A673 (cell line): ENCODE data around the gene C19orf38. TPM values are rescaled to one million over a fixed set of nuclear protein-coding genes. Genes with fewer than 3 reads are reported as not detected.
A peak's percentile ranks its signal among the peaks of the same experiment; 100 is the strongest.

Source experiments
- BruUV-seq: library from RNA; stranded (reverse); fragments of 400-500 nt; replicated peaks from 2 replicates; lab custom pipeline; 2021; lab: Mats Ljungman, UMichigan
- CTCF ChIA-PET: fragments of 300-600 bp; sonication (Branson Sonifier 250); formaldehyde crosslinking; loops from one replicate; lab custom pipeline; 2022; ENCODE audit warnings: antibody characterized with exemption; lab: Charles Lee
- POLR2A ChIA-PET: fragments of 300-600 bp; sonication (Branson Sonifier 250); formaldehyde crosslinking; loops from one replicate; lab custom pipeline; 2022; ENCODE audit warnings: antibody characterized with exemption; ENCODE audit not compliant: low non-redundant PET; lab: Charles Lee
- DNase-seq: peaks from one replicate; pipeline ENCODE4 v3.0.0-alpha.2; 2015; ENCODE audit warnings: low spot score
- H3K27ac ChIP-seq: fragments of 200-600 bp; sonication (generic); 2 replicates; pipeline ENCODE4 v1.5.1; 2016; ENCODE audit warnings: mixed run types, low read depth, mild to moderate bottlenecking, mixed read lengths, antibody characterized with exemption, low read length; ENCODE audit not compliant: poor library complexity, severe bottlenecking
- H3K27me3 ChIP-seq: fragments of 200-600 bp; sonication (generic); replicated peaks from 2 replicates; pipeline ENCODE4 v1.6.1; 2017; ENCODE audit warnings: mixed run types, low read depth, mild to moderate bottlenecking, mixed read lengths, antibody characterized with exemption, low read length; ENCODE audit not compliant: insufficient read depth, poor library complexity
- H3K36me3 ChIP-seq: fragments of 200-600 bp; sonication (generic); 2 replicates; pipeline ENCODE4 v1.6.1; 2016; ENCODE audit warnings: mixed run types, mild to moderate bottlenecking, mixed read lengths, antibody characterized with exemption, low read length; ENCODE audit not compliant: insufficient read depth, poor library complexity, severe bottlenecking
- H3K4me1 ChIP-seq: fragments of 200-600 bp; sonication (generic); 2 replicates; pipeline ENCODE4 v1.6.1; 2017; ENCODE audit warnings: mixed run types, mild to moderate bottlenecking, mixed read lengths, antibody characterized with exemption, low read length; ENCODE audit not compliant: insufficient read depth, poor library complexity, severe bottlenecking
- H3K4me3 ChIP-seq: fragments of 200-600 bp; sonication (generic); 2 replicates; pipeline ENCODE4 v1.5.1; 2016; ENCODE audit warnings: low read depth, mixed run types, mild to moderate bottlenecking, mixed read lengths, low read length; ENCODE audit not compliant: poor library complexity, severe bottlenecking
- H3K9me3 ChIP-seq: fragments of 200-600 bp; sonication (generic); 2 replicates; pipeline ENCODE4 v1.6.1; 2016; ENCODE audit warnings: mixed run types, low read depth, mild to moderate bottlenecking, mixed read lengths, antibody characterized with exemption, low read length; ENCODE audit not compliant: poor library complexity, severe bottlenecking
- EZH2 ChIP-seq: fragments of 200-600 bp; sonication (generic); IDR thresholded peaks from 2 replicates; pipeline ENCODE4 v1.6.1; 2017; ENCODE audit warnings: borderline replicate concordance, low read depth, mild to moderate bottlenecking, mixed read lengths, antibody characterized with exemption, low read length; ENCODE audit not compliant: poor library complexity, severe bottlenecking
- intact Hi-C: fragments of 100-400 bp; cut with micrococcal nuclease; formaldehyde crosslinking; loops from one replicate; pipeline ENCODE4 v1.10.0; 2022; ENCODE audit not compliant: unreplicated experiment
- total RNA-seq: library from RNA; stranded (reverse); gene quantifications from 2 replicates; pipeline ENCODE4 v1.2.3, GENCODE V29; 2021
- TF ChIP-seq, protein P1 (sequence below): fragments of 300-800, 200-600 bp; sonication (generic); conservative IDR thresholded peaks from 2 replicates; pipeline ENCODE4 v1.5.1; 2017; ENCODE audit warnings: low read depth, mild to moderate bottlenecking, antibody characterized with exemption, low read length, moderate library complexity, mixed read lengths

The C19orf38 gene
- total RNA-seq, 1 experiment from 2014 or later = not detected

DNA sequence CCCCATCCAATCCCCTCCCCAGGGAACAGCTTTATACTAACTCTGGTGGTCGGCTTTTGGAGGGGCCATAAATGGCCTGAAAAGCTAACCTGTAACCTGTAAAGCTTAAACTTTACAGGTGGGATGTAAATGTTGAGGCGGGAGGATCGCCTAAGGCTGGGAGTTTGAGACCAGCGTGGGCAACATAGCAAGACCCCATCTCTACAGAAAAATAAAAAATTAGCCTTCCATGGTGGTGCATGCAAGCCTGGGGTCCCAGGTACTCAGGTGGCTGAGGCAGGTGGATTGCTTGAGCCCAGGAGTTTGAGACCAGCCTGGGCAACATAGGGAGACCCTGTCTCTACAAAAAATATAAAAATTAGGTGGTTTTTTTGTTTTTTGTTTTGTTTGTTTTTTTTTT, 41.7 kb downstream of the C19orf38 start:
- no peak for TF ChIP-seq EZH2
- TF ChIP-seq, protein P1, sequence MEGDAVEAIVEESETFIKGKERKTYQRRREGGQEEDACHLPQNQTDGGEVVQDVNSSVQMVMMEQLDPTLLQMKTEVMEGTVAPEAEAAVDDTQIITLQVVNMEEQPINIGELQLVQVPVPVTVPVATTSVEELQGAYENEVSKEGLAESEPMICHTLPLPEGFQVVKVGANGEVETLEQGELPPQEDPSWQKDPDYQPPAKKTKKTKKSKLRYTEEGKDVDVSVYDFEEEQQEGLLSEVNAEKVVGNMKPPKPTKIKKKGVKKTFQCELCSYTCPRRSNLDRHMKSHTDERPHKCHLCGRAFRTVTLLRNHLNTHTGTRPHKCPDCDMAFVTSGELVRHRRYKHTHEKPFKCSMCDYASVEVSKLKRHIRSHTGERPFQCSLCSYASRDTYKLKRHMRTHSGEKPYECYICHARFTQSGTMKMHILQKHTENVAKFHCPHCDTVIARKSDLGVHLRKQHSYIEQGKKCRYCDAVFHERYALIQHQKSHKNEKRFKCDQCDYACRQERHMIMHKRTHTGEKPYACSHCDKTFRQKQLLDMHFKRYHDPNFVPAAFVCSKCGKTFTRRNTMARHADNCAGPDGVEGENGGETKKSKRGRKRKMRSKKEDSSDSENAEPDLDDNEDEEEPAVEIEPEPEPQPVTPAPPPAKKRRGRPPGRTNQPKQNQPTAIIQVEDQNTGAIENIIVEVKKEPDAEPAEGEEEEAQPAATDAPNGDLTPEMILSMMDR = no peak
- no peak for DNase-seq
- H3K27ac ChIP-seq = no peak overlapping the region
- H3K9me3 ChIP-seq = no peaks in the 10 kb centered on the region
- H3K36me3 ChIP-seq = no peaks in the 10 kb centered on the region
- BruUV-seq = no TSS peak
- CTCF ChIA-PET = interaction anchor here (0.7 kb wide), 1 partner anchor 17 kb away, joined by 4 read pairs; no protein-coding TSS in a partner anchor
- H3K4me1 ChIP-seq = peaks cover 45% of the 10 kb centered on the region
- intact Hi-C loops = no loop called here
- no peaks in the 10 kb centered on the region for H3K27me3 ChIP-seq
- POLR2A ChIA-PET = interaction anchor here (0.7 kb wide), 1 partner anchor 52 kb away, joined by 12 read pairs; no protein-coding TSS in a partner anchor
- H3K4me3 ChIP-seq = no peak overlapping the region

DNA sequence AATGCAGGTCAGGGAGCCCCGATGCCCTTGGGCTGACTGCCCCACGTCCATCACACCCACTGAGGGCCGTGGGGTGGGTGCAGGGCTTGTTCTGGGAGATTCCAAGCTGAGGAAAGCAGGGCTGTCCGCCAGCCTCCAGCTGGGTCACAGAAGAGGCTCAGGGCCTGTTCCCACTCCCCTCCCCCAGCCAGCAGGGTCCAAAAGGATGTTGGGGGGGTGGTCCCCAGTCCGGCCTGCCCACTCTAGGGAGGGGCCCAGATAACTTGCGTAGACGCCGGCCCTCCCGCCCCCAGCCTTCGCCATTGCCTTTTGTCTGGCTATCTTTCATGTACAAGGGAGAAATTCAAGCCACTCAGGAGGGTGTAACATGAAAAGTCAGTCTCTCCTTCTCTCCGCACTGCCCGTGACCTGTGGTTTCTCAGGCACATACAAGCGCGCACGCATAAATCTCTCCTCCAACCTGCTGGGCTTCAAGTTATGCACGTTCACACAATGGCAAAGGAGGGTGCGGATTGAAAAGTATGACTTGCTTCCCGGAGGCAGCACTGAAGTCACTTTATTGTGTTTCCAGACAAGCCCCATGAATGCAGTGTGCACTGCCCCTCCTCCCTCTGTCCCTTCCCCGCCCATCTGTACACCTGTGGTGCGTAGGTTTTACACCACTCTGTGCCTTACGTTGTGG, 43.3 kb downstream of the C19orf38 start:
- no peak for DNase-seq
- Histone ChIP-seq H3K27me3 (no peaks in the 10 kb centered on the region), H3K4me3 (no peak overlapping the region), H3K27ac (peak overlapping the region; percentile 42), H3K4me1 (peaks cover 29% of the 10 kb centered on the region), H3K36me3 (no peaks in the 10 kb centered on the region), H3K9me3 (no peaks in the 10 kb centered on the region)
- intact Hi-C loops = no loop called here
- TF ChIP-seq, protein P1 = no peak
- ChIA-PET CTCF (no interaction called here), POLR2A (no interaction called here)
- BruUV-seq = no TSS peak

DNA sequence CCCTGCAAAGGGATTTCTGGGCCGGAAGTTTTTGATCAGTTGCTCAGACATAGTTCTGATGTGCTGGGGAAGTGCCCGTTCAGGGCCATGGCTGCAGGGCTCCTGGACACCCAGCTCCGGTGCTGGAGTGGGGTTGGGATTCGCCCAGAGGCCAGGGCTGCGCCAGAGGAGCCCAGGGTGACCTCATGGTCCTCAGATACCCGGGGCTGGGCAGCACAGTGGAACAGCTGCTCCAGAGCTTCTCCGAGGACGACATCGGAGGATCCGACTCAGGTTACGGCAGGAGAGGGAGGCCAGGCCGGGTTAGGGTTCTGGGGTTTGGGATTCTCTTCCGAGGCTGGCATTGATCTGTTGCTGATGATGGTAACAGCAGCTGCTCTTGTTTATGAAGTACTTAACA, 44.0 kb downstream of the C19orf38 start:
- H3K9me3 ChIP-seq = no peaks in the 10 kb centered on the region
- intact Hi-C loops = no loop called here
- no peak overlapping the region for H3K4me3 ChIP-seq
- CTCF ChIA-PET = no interaction called here
- no peak overlapping the region for H3K27ac ChIP-seq
- H3K27me3 ChIP-seq = no peaks in the 10 kb centered on the region
- H3K4me1 ChIP-seq = peaks cover 27% of the 10 kb centered on the region
- no peaks in the 10 kb centered on the region for H3K36me3 ChIP-seq
- BruUV-seq = no TSS peak
- POLR2A ChIA-PET = no interaction called here
- DNase-seq = no peak
- TF ChIP-seq, protein P1 = no peak
- TF ChIP-seq EZH2 = no peak
